Fibroblast of villous mesenchyme (primary cell): Measurements from ENCODE around the gene ABCC4. TPM values are rescaled to one million over a fixed set of nuclear protein-coding genes. Genes with fewer than 3 reads are reported as not detected.
A peak's percentile ranks its signal among the peaks of the same experiment; 100 is the strongest.

Experiments used
- DNase-seq: peaks from one replicate; pipeline ENCODE4 v3.0.0-alpha.2; 2010; ENCODE audit warnings: low read depth
- H3K4me3 ChIP-seq: 2 replicates; pipeline ENCODE4 v1.5.1; 2011; ENCODE audit warnings: low read depth, mild to moderate bottlenecking, low read length
- total RNA-seq: library from RNA; depleted of rRNA; stranded (reverse); fragments of >200 nt; gene quantifications from 2 replicates; pipeline ENCODE4 v1.2.3, GENCODE V29; 2012
- TF ChIP-seq, protein P1 (sequence below): IDR thresholded peaks from 2 replicates; pipeline ENCODE4 v1.5.1; 2012; ENCODE audit warnings: low read depth, mild to moderate bottlenecking, low read length; ENCODE audit not compliant: insufficient read depth

The ABCC4 gene
- total RNA-seq, 1 donor = 56.6 TPM

DNA sequence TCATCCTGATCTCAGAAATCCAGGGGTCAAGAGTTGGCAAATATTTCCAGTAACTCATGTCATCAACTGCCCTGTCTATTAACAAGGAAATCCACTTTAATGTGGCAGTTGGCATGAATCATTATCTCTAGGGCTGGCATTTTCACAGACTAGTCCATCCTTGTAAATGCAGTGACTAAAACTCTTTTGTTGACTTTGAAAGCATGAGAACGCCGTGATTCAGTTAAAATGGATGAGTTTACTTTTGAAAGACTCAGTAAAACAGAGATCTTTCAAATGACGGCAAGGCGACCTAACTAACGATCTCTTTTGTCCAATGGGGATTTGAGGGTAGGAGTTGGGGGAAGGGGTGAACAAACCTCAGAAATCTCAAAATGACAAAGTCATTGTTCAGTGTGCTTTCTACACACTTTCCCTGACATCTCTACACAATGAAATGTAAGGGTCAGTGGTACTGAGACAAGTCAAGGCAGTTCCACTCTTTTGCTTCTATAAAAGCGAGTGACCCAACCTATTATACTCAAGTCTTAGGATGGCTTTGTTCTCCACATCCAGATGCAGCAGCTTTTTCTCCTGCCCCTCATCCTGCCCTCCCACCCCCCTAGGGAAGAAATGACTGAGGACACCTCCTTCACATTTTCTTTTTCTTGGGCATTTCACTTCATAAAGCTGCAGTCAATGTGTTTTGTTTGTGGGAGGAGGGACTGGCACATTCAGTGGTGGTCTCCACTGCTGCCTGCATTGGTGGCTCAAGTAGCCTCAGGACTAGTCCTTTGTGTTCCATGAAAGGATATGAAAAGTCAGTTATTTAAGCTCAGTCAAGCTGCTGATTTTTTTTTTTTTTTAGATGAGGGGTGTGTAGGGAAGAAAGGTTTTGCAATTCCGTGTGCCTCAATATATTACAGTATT, 200.5 kb downstream of the ABCC4 start:
- TF ChIP-seq, protein P1, sequence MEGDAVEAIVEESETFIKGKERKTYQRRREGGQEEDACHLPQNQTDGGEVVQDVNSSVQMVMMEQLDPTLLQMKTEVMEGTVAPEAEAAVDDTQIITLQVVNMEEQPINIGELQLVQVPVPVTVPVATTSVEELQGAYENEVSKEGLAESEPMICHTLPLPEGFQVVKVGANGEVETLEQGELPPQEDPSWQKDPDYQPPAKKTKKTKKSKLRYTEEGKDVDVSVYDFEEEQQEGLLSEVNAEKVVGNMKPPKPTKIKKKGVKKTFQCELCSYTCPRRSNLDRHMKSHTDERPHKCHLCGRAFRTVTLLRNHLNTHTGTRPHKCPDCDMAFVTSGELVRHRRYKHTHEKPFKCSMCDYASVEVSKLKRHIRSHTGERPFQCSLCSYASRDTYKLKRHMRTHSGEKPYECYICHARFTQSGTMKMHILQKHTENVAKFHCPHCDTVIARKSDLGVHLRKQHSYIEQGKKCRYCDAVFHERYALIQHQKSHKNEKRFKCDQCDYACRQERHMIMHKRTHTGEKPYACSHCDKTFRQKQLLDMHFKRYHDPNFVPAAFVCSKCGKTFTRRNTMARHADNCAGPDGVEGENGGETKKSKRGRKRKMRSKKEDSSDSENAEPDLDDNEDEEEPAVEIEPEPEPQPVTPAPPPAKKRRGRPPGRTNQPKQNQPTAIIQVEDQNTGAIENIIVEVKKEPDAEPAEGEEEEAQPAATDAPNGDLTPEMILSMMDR = no peak
- no peak for DNase-seq
- no peak overlapping the region for H3K4me3 ChIP-seq

DNA sequence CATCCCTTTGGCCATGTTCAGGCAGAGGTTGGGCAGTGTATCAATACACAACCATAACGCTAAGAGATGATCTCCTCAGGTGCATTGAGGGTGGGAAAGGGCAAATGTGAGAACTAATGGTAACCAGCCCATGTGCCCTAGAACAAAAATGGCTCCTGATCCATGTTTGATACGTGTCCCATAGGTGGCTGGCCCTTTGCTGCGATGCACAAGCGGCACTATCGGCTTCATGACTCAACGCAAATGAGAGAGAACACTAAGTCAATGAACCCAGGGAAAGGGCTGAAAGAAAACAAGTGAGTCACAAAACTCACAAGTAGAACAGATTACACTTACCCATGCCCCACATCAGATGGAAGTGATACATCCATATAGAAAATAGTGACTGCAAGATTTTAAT, 201.7 kb downstream of the ABCC4 start:
- no peak for DNase-seq
- TF ChIP-seq, protein P1 = no peak
- H3K4me3 ChIP-seq = no peak overlapping the region

DNA sequence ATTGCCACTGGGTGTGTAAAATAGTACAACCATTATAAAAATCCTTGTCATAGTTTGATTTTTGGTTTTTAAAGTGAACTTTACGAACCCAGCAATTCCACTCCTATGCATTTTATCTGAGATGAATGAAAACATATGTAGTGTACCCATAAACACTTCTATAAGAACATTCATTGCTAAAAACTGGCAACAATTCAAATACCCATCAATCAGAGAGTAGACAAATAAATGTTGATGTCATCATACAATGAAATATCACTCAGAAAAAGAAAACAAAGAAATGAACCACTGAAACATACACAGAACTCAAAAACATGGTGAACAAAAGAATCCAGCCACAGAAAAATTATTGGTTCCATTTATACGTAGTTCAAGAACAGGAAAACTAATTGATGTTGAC, 202.3 kb downstream of the ABCC4 start:
- no peak overlapping the region for H3K4me3 ChIP-seq
- DNase-seq = no peak
- TF ChIP-seq, protein P1 = no peak

DNA sequence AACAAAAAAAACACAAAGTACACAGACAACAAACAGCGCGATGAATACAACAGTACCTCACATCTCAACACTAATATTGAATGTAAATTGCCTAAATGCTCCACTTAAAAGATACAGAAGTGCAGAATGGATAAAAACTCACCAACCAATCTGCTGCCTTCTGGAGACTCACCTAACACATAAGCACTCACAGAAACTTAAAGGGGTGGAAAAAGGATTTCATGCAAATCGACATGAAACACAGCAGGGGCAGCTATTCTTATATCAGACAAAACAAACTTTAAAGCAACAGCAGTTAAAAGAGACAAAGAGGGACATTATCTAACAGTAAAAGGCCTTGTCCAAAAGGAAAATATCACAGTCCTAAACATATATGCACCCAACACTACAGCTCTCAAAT, 209.5 kb downstream of the ABCC4 start:
- TF ChIP-seq, protein P1 = no peak
- DNase-seq = no peak

DNA sequence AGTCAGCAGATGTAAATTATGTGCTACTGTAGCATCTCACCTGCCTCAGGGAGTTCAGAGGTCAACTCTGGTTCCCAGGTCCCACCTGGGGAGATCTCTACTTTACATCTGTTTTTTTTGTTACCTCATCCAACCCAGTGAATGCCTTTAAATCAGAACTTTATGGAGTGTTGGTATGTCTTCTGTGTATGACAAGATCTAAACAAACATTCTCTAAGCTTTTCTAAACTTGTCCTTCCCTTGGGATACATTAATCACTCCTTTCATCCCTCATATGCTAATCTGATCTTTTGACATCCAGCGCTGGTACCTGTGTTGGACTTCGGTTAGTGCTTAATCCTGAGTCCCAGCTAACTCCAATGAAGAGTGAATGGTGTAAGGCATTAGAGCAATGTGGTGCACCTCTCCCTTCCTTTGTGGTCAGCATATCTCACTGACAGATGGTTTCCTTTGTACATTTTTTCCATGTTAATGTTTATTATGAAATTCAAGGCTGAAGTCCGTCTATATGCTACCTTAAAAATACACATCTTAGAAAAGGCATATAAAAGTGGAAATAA, 213.4 kb downstream of the ABCC4 start:
- TF ChIP-seq, protein P1 = no peak
- no peak overlapping the region for H3K4me3 ChIP-seq
- peak; percentile 45 for DNase-seq

More for the DNA sequence above, 209.5 kb downstream of the ABCC4 start:
- no peak overlapping the region for H3K4me3 ChIP-seq

DNA sequence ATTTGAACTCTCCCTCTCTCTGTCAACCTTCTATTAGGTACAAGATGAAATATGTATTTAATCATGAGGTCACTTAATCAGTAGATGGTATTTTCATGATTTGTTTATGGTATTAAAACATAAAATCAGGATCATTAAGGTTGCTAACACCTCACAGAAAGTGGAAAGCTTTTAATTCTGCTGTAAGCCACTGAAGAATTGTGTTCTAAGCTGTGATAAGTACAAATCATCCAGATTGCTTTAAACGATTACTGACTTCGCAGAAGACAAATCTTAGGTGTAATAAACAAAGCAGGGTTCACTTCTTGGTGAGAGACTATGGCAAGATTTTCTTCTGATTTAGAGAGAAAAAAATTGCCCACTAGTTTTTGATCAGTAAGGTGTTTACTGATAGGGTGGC, 214.5 kb downstream of the ABCC4 start:
- no peak overlapping the region for H3K4me3 ChIP-seq
- TF ChIP-seq, protein P1 = no peak
- no peak for DNase-seq
